Neuronal stem cell (in vitro differentiated cells): Measurements from ENCODE around the gene CYTL1.

ENCODE experiments used
- DNase-seq: peaks from one replicate; pipeline ENCODE4 v3.0.0-alpha.2; 2013; ENCODE audit warnings: low spot score
- H2AFZ ChIP-seq: one replicate; pipeline ENCODE4 v1.6.1; 2013; ENCODE audit warnings: mild to moderate bottlenecking, low read length, inconsistent platforms
- H2AK5ac ChIP-seq: 2 replicates; pipeline ENCODE4 v1.6.1; 2013; ENCODE audit warnings: low read depth, mild to moderate bottlenecking, inconsistent platforms, low read length, moderate library complexity, mixed read lengths
- H2BK120ac ChIP-seq: 2 replicates; pipeline ENCODE4 v1.6.1; 2013; ENCODE audit warnings: low read depth, mild to moderate bottlenecking, inconsistent platforms, low read length, moderate library complexity, mixed read lengths
- H2BK12ac ChIP-seq: one replicate; pipeline ENCODE4 v1.6.1; 2013; ENCODE audit warnings: low read length, inconsistent platforms
- H2BK15ac ChIP-seq: 2 replicates; pipeline ENCODE4 v1.6.1; 2013; ENCODE audit warnings: mild to moderate bottlenecking, low read length, inconsistent platforms, mixed read lengths
- H2BK5ac ChIP-seq: one replicate; pipeline ENCODE4 v1.6.1; 2013; ENCODE audit warnings: inconsistent platforms, mild to moderate bottlenecking, low read length, moderate library complexity
- H3K14ac ChIP-seq: one replicate; pipeline ENCODE4 v1.6.1; 2013; ENCODE audit warnings: low read length, inconsistent platforms
- H3K18ac ChIP-seq: 2 replicates; pipeline ENCODE4 v1.6.1; 2013; ENCODE audit warnings: low read length, inconsistent platforms
- H3K23ac ChIP-seq: 2 replicates; pipeline ENCODE4 v1.6.1; 2013; ENCODE audit warnings: low read depth, mild to moderate bottlenecking, mixed read lengths, low read length, inconsistent platforms; ENCODE audit not compliant: poor library complexity
- H3K27ac ChIP-seq: replicated peaks from 3 replicates; pipeline ENCODE4 v1.5.1; 2013; ENCODE audit warnings: low read length, inconsistent platforms
- H3K27me3 ChIP-seq, 3 experiments: 2 replicates each; pipeline ENCODE4 v1.6.1; 2013; ENCODE audit warnings: low read length in 3 of 3, mild to moderate bottlenecking in 2 of 3, inconsistent platforms in 1 of 3, low read depth in 1 of 3, mixed read lengths in 1 of 3, moderate library complexity in 1 of 3; ENCODE audit not compliant: control insufficient read depth in 3 of 3, insufficient read depth in 3 of 3
- H3K36me3 ChIP-seq, 2 donors: replicated peaks in 1 of 2; 2 replicates each; pipeline ENCODE4 v1.6.1; 2013; ENCODE audit warnings: low read length in 2 of 2; ENCODE audit not compliant: control insufficient read depth in 2 of 2, insufficient read depth in 2 of 2
- H3K4ac ChIP-seq: 2 replicates; pipeline ENCODE4 v1.6.1; 2013; ENCODE audit warnings: inconsistent platforms, mild to moderate bottlenecking, low read length, moderate library complexity
- H3K4me1 ChIP-seq, 2 donors: 1 replicate in 1 of 2; 2 replicates in 1 of 2; pipeline ENCODE4 v1.6.1; 2013; ENCODE audit warnings: low read length in 2 of 2, low read depth in 1 of 2; ENCODE audit not compliant: control insufficient read depth in 2 of 2, insufficient read depth in 1 of 2
- H3K4me2 ChIP-seq: one replicate; pipeline ENCODE4 v1.6.1; 2013; ENCODE audit warnings: mild to moderate bottlenecking, low read length, inconsistent platforms; ENCODE audit not compliant: insufficient read depth, poor library complexity, severe bottlenecking
- H3K4me3 ChIP-seq, 2 donors: 2 replicates each; pipeline ENCODE4 v1.5.1; 2013; ENCODE audit warnings: low read length in 2 of 2, mild to moderate bottlenecking in 2 of 2, inconsistent platforms in 1 of 2, moderate library complexity in 1 of 2
- H3K79me1 ChIP-seq: one replicate; pipeline ENCODE4 v1.6.1; 2013; ENCODE audit warnings: low read depth, mild to moderate bottlenecking, inconsistent platforms, low read length, moderate library complexity
- H3K9ac ChIP-seq: one replicate; pipeline ENCODE4 v1.6.1; 2013; ENCODE audit warnings: mild to moderate bottlenecking, low read depth, low read length, inconsistent platforms; ENCODE audit not compliant: poor library complexity
- H3K9me3 ChIP-seq, 2 donors: replicated peaks in 1 of 2; 2 replicates each; pipeline versions ENCODE3 to v1.6.1; 2013; ENCODE audit warnings: low read length in 2 of 2, mild to moderate bottlenecking in 2 of 2, inconsistent platforms in 1 of 2, low read depth in 1 of 2, mixed read lengths in 1 of 2, moderate library complexity in 1 of 2; ENCODE audit not compliant: control insufficient read depth in 2 of 2, insufficient read depth in 1 of 2
- H4K8ac ChIP-seq: one replicate; pipeline ENCODE4 v1.6.1; 2013; ENCODE audit warnings: low read depth, mild to moderate bottlenecking, inconsistent platforms, low read length, moderate library complexity
- H4K91ac ChIP-seq: one replicate; pipeline ENCODE4 v1.6.1; 2013; ENCODE audit warnings: low read length, low read depth, mild to moderate bottlenecking, inconsistent platforms; ENCODE audit not compliant: poor library complexity
- WGBS, 2 donors: extraction: QIAGEN DNeasy Blood & Tissue Kit; methylation state at CpG; one replicate each; pipeline ENCODE4 v1.1.7; 2013; ENCODE audit warnings: missing lambda C conversion rate in 2 of 2, mixed read lengths in 1 of 2; ENCODE audit not compliant: insufficient read length in 2 of 2, insufficient replicate concordance in 1 of 2; ENCODE audit errors: extremely low coverage in 2 of 2; 5-methylcytosine and 5-hydroxymethylcytosine counted together

CYTL1 gene

GRCh38 chr4:4969298-4969697 is 50.0 kb downstream of the CYTL1 start:
- no peaks in the 10 kb centered on the region for H3K27me3 ChIP-seq
- H3K23ac ChIP-seq = no peak overlapping the region
- WGBS, 2 donors = no CpG with 5 or more reads among the region's 8 CpGs
- no peak overlapping the region for H4K91ac ChIP-seq
- H3K14ac ChIP-seq = no peak overlapping the region
- H3K4me3 ChIP-seq = no peak overlapping the region
- peaks cover 0 to 2% of the 10 kb centered on the region in 2 donors for H3K9me3 ChIP-seq
- no peak overlapping the region for H3K4ac ChIP-seq
- H2BK5ac ChIP-seq = no peak overlapping the region
- no peak overlapping the region for H3K18ac ChIP-seq
- no peaks in the 10 kb centered on the region for H3K79me1 ChIP-seq
- H3K4me1 ChIP-seq = no peaks in the 10 kb centered on the region
- no peaks in the 10 kb centered on the region for H3K36me3 ChIP-seq
- H3K9ac ChIP-seq = no peak overlapping the region
- H2BK120ac ChIP-seq = no peak overlapping the region
- H2BK12ac ChIP-seq = no peak overlapping the region
- H3K4me2 ChIP-seq = no peak overlapping the region
- H4K8ac ChIP-seq = no peak overlapping the region
- H2BK15ac ChIP-seq = no peak overlapping the region
- no peak overlapping the region for H2AFZ ChIP-seq
- no peak overlapping the region for H2AK5ac ChIP-seq
- no peak overlapping the region for H3K27ac ChIP-seq
- DNase-seq = no peak

GRCh38 chr4:4968161-4968725 is 51.0 kb downstream of the CYTL1 start:
- Histone ChIP-seq H3K9ac (no peak overlapping the region), H3K4me1 (no peaks in the 10 kb centered on the region), H3K18ac (no peak overlapping the region), H3K23ac (no peak overlapping the region), H2AK5ac (no peak overlapping the region), H2BK12ac (no peak overlapping the region), H3K9me3 (peaks cover 0 to 2% of the 10 kb centered on the region in 2 donors), H3K79me1 (no peaks in the 10 kb centered on the region), H4K8ac (no peak overlapping the region), H3K4ac (no peak overlapping the region), H3K27me3 (no peaks in the 10 kb centered on the region), H3K4me3 (no peak overlapping the region), H3K14ac (no peak overlapping the region), H2BK5ac (no peak overlapping the region), H2BK15ac (no peak overlapping the region), H3K36me3 (no peaks in the 10 kb centered on the region), H4K91ac (no peak overlapping the region), H2BK120ac (no peak overlapping the region), H3K27ac (no peak overlapping the region), H3K4me2 (no peak overlapping the region), H2AFZ (no peak overlapping the region)
- no CpG with 5 or more reads among the region's 4 CpGs for WGBS, 2 donors
- DNase-seq = no peak
